ENCODE measurements around the gene ULBP3.

The ULBP3 gene
- 0.88 to 1.2 reads per million in 2 donors for total RNA-seq

DNA sequence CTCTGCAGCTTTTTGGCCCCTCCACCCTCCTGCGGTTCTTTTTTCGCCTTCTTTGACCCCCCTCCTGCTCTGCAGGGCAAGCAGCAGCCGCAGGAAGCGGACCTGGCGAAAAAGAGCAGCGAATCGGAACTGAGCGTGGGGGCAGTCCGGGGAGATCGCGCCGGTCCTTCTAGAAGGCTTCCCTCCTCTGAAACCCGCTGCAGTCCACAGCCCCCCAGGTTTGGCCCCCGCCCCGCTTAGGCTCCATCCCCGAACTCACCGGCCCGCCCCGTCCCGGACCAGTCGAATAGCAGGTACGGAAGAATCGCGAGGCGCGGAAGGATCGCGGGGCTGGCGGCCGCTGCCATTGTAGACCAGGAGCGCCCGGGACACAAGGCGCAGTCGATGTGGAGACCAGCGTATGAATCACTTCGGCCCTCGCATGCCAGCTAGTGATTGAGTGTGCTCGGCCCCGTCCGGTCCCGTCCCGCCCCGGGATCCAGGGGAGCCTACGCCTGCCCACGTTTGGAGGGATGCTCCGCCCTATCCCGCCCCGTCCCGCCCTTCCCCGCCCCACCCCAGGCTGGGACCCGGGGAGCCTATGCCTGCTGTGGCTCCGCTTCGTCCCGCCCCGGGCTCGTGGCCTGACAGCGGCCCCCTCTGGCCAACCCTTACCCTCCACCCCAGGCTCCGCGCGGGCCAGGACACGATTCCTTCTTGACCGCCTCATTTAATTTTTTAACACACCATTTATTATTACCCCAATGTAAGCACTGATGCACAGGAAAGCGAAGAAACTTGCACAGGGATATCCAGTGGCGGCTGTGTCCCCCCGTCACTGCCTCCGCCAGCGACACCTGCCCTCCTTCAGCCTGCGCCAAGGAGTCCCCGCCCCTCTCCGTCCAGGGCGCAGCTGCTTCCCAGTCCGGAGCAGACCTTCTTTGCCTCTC lies at the start of gene ULBP3:
ULBP3 (minus strand) TSS at position 402 of the 929 bp plus-strand sequence; CDS start at position 347, 55 bp downstream.
- DNase-seq: peak; percentile 44 to 64 (median 51)

DNA sequence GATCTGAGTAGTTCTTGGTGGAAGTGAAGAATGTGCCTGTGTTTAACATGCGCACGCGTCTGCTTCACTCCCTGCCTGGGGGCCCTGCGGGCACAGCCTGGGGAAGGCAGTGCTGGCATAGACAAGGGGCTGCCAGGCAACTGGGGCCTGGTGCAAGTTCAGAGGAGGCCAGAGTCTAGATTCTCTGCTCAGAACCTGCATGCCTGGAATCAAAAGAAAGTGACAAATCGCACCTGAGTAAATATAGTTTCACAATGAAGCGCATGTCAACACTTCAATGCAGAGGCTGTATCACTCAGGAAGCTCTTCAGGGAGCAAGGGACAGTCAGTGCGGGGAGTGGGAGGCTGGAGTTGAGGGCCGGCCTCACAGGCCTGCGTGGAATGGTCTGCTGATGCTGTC lies 49.7 kb upstream of the ULBP3 start:
- DNase-seq: no peak

DNA sequence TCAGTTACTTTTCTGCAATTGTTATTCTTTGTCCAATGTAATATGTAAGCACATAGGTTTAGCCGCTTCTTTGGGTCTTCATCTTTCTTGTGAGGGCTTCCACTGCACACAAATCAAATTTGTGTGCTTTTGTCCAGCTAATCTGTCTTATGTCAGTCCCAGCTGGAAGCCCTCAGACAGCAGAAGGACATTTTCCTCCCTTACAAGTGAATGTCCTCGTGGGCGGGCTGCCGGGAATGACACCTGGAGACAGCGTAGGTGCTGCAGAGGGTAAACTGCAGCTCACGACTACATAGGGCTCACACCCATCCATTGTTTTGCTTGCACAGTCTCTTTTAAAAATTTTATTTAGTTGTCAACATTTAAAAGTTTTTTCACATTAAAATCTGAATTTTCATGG lies 49.3 kb upstream of the ULBP3 start:
- no peak for DNase-seq

DNA sequence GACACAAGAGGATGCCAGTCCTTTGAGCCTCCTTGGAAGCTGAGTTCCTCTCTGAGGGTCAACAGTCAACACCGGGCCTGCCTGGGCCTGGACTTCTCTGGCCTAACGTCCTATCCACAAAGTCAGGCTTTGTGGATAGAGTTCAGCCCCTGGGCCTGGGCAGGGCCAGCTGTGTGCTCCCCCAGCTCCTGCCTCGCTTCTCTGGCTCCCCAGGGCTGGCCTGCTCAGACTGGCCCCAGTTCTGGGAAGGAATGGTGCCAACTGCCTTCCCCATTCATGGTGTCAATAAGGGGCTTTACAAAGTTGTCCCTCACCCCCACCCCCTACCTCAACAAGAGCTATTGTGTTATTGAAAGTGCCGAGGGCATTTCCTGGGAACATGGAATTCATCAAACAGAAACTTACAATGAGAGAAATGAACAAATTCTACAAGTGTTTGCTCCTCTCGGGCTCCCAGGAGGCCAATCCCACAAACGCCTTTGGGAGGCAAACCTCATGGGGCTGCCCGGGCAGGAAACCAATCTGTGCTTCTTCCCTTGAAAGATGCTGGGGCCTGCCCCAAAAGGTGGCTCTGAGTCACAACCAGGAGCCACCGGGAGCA lies 47.4 kb upstream of the ULBP3 start:
- DNase-seq: no peak

DNA sequence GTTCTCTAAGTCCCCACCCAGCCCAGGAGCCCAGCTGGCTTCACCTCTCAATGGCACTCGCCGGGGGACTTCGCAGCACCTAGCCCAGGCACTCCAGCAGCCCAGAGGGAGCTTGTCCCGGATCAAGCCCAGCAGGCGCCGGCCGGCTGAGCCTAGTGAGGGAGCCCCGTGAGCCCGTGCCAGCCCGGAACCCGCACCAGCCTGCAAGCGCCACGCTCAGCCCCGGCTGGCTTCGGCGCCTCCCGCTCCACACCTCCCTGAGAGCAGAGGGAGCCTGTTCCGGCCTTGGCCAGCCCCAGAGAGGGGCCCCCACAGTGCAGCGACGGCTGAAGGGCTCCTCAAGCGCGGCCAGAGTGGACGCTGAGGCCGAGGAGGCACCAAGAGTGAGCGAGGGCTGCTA lies 46.8 kb upstream of the ULBP3 start:
- DNase-seq: no peak

DNA sequence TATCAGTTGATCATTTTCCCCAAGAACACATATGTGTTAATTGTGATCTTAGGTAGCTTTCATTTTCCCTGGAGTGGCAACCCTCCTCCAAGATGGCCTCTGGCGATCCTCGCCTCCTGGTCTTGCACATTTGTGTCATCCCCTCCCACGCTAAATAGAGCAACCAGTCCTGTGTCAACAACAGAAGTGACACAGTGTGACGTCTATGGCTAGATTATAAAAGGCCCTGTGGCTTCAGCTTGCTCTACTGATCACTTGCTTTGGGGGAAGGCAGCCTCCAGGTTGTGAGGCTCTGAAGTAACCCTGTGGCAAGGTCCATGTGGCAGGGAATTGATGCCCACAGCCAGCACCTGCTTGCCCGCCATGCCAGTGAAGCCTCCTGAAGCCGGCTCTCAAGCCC lies 43.3 kb upstream of the ULBP3 start:
- DNase-seq: no peak

DNA sequence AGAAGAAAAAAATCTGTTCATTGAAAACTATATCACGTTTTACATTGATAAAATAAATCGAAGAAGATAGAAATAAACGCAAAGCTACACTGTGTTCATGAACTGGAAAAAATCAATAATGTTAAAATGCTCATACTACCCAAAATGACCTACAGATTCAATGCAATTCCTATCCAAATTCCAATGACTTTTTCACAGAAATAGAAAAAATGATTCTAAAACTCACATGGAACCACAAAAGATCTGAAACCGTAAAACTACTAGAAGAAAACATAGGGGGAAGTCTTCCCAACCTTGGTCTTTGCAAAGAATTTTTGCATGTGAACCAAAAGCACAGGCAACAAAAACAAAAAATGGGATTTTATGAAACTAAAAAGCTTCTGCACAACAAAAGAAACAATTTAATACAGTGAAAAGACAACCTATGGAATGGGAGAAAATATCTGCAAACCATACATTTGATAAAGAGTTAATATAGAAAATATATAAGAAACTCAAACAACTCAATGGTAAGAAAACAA lies 33.9 kb upstream of the ULBP3 start:
- DNase-seq: no peak

DNA sequence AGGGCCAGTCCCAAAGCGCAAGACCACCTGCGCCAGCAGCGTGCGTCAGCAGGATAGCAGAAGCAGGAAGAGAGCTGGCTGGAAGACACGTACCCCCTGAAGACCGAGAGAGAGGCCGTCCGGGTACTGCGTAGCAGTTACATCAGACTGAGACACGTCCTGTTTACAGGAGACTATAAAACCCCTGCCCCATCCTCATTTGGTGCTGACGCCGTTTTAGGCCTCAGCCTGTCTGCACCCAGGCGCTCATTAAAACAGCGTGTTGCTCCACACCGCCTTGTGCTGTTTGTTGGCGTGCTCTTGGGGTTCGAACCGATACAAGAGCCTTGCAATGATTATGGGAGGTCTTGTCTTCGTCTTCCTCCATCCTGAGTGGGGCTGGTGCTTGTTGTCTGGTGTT lies 31.8 kb upstream of the ULBP3 start:
- DNase-seq: no peak

DNA sequence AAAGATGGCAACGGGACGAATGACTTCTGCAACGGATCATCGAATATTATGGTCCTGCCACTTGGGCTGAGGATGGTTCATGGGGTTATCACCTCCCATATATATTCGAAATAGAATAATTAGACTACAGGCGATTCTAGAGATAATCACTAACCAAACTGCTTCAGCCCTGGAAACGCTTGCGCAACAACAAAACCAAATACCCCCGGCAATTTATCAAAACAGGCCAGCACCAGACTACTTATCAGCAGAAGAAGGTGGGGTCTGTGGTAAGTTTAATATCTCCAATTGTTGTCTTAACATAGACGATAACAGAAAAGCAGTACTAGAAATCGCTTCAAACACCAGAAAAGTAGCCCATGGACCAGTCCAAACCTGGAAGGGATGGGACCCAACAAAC lies 31.0 kb upstream of the ULBP3 start:
- DNase-seq: no peak

DNA sequence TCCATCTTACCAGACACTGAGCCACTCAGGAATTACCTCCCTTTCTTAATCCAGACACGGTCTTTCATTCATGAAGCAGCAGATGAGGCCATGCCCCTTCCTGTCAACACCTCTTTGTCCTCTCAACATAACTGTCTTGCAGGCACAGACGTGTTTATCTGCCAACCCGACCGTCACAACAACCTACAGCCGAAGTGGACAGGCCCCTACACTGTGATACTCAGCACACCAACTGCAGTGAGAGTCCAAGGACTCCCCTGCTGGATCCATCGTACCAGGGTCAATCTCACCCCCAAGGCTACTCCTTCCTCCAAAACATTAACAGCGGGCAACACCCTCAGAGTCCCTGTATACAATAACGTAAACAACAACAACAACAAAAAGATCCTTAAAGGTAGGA lies 30.6 kb upstream of the ULBP3 start:
- DNase-seq: no peak

DNA sequence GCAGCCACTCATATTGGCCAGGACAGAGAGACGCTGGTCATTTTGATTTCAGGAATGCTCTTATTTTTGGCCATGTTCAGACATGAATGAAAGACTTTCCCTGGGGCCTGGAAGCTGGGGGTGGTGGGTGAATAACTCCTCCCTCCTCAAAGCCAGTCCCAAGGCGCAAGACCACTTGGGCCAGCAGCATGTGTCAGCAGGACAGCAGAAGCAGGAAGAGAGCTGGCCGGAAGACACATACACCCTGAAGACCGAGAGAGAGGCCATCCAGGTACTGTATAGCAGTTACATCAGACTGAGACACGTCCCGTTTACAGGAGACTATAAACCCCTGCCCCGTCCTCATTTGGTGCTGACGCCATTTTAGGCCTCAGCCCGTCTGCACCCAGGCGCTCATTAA lies 29.2 kb upstream of the ULBP3 start:
- no peak for DNase-seq

DNA sequence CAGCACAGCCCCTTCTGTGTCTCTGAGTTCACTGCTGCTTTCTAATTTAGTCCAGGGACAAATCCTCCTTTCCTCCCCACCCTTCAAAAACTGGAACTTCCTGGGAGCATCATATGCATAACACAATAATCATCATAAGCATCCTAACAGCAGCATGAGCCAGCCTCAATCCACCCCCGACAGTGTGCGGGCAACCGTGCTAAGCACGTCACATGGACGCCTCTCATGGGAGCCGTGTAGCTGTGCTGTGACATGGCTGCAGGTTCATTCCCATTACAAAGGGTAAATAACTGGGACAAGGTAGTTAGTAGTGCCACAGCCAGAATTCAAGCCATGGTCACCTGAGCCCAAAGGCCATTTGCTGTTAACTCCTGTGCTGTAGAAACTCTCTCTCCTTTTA lies 24.5 kb upstream of the ULBP3 start:
- no peak for DNase-seq

DNA sequence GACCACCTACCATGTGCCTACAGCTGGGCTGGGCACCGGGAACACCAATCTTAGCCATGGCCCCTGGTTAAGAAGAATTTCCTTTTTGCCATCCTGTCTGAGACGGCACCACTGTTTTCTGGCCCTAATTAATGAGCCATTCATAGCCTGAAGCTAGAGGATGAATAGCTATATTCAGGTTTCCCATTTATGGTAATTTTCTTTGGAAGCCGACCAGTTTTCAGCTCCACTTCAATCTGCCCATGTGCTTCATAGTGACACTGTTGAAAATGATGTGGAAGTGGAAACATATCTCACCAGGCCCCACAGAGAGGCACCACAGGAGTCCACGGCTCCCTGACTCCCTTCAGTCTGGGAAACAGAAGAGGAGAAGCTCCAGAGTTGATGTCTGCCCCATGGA lies 22.6 kb upstream of the ULBP3 start:
- DNase-seq: no peak

DNA sequence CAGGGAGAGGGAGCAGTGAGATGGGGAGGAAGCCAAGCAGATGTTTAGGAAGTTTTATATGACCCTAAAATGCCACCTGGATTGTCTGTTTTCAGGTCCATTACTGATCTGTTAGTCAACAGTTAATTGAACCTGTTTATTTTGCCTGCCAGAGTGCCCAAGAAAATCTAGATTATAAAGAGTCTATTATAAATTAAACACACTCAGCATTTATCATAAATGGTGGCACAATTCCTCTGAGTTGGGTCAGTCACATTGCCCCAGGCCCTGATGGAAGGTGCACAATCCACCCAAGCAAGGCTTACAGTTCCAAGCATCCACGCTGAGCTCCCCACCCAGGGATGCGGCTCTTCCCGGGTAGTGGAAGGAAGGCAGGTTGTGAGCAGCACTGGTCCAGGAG lies 21.4 kb upstream of the ULBP3 start:
- DNase-seq: no peak

DNA sequence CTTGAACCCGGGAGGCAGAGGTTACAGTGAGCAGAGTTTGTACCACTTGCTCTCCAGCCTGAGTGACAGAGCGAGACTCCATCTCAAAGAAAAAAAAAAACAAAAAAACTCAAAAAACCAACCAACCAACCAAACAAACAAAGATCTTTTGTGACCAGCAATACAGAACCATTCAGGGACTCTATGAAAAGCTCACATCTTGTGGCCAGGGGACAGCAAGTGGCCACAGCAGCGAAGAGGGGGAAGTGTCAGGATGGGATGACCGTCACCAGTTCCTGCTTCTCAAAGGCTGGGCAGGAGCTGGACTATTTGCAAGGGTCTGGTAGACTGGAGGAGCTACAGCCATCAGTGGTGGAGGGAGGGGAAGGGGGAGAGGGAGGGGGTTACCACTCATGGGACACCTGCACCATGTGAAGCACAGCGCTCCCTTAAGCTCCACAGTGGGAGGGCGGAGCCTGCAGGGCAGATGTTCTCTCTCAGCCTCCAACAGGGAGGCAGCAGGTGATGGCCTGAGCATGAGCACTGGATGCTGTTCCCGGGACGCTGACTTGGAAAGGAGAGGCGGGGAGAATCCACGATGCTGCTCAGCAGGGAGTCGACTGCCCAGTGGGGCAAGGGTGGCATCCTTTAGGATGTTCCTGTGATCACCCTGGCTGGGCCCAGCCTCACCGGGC lies 19.7 kb upstream of the ULBP3 start:
- no peak for DNase-seq

DNA sequence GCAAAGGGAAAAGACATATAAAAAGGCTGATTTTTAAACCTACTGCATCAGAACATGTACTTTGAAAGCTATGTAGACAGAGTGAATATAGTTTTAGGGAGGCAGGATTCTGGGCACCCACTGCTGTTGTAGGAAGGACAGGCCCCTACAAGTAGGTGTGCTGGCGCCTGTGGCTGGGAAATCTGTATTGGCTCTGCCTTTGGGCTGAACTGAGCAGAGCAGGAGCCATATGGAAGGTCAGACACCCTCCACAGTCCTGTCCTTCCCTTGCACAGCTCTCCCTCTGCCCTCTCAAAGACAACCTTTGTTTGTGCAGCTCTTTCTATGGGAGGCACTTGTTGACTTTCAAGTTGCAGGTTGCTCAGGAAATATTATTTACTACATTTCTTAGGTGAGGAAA lies 18.4 kb upstream of the ULBP3 start:
- DNase-seq: no peak

DNA sequence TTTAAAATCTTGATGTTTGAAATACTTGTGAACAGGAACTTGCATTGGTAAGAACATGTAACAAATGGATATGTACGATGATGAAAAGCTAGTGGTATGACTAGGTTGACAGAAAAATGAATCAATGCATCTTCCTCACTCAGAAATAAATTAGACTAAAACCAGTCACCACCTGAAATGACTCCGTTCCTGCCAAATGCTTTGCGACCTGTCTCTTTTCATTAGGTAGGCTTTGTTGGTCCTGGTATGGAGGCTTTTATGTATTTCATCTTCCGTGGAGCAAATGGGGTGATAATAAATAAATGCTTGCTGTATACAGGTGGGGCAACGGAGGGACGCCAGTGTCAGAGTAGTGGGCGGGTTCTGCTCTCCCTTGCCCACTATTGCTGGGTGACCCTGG lies 17.1 kb upstream of the ULBP3 start:
- no peak for DNase-seq

DNA sequence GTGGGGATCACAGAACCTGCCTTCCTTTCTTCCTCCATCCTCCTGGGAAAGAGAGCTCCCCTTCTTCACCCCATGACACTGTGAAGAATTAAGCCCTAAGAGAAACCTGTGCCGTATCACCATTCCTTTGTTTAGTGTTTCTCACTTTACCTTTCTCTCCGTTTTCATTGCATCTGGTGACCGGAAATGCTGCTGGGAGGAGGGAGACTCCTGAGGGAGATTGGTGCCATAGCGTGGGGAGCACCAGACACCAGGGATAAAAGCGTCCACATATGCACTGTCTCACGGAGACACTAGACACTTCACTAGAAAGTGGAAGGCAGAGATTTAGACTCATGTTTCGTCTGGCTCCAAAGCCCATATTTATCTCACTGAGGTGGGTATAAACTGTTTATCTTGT lies 15.5 kb upstream of the ULBP3 start:
- DNase-seq: no peak

DNA sequence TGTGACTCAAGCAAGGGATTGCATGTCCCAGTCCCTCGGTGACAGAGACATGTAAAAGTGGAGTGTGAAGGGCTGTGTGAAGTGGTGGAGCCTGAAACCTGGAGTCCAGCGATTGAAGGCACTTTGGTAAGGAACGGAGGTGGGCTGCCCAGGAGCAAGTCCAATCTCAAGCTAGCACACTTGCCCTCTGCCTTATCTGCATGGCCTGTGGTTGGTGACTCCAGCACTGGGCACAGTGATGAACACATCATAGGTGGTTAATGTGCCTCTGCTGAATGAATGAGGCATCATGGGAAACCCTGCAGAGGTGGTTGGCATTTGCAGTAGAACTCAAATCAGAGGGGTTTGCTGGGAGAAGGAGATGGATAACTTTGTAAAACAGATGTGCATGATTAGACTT lies 14.9 kb upstream of the ULBP3 start:
- no peak for DNase-seq

DNA sequence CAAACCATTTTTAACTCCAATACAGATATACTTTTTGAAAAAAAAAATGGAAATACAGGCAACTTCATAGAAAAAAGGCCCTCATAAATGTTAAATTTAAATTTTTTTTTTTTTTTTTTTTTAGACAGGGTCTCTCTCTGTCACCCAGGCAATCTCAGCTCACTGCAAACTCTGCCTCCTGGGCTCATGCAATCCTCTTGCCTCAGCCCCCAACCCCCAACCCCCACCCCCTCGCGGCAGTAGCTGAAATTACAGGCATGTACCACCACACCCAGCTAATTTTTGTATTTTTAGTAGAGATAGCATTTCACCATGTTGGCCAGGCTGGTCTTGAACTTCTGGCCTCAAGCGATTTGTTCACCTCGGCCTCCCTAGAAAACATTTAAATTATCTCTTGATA lies 12.8 kb upstream of the ULBP3 start:
- DNase-seq: no peak

DNA sequence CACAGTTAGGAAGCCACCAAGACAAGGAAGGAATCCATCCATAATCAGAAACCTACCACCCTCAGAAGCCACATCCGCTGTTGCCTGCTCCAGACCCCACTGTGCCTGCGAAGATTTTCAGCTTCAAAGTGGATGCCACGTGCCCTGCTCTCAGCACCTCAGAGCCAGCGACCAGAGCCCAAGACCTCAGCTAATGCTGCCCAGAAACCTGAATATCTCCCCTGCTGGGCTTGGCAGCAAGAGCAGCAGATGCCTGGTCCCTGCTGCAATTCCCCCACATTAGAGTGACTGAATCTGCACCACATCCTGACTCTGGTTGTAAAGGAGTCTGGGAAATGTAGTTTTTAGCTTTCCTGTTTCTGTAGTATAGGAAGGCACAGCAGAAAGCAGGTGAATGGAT lies 10.7 kb upstream of the ULBP3 start:
- peak in 2 of 5 experiments; percentile 62 to 68 for DNase-seq

DNA sequence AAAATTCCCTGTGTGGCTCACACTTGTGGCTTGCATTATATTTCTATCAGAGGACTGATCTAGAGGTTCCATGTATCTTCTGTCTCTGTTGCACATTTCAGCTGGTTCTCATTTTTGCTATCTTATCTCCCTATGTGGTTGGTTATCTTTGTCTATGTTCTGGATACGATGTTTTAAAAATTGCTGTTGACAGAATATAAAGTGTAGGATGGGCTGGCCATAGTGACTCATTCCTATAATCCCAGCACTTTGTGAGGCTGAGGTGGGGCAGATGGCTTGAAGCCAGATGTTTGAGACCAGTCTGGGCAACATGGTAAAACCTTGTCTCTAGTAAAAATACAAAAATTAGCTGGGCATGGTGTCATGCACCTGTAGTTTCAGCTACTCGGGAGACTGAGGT lies 9.9 kb upstream of the ULBP3 start:
- peak in 1 of 5 experiments; percentile 13 for DNase-seq

DNA sequence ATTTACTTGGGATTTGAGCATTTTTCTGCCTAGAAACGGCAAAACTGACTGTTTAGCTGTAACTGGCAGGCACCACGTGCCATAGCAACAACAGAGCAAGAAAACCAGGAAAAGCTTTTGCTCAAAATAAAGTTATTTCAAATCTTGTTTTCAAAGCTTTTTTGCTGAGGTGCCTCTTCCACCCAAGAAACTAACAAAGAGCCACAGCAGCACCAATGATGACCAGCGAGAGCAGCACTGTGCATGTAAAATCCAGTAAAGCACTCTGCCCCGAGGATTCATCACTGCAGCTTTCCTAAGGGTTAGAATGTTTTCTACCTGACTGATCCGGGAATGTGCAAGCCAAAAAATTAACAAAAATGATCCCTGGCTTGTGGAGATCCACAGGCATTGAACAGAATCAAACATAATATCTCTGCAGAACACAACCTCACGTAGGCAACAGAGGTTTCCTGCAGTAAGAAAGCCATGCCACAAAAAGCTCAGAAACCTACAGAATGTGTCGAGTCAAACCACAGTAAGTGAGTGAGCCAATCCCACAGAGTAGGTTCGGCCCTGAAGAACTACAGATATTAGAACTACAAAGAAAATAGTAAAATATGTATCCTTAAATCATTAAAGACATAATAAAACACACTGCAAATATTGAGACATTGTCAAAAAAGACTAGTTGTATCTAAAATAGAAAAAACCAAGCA lies 7.4 kb upstream of the ULBP3 start:
- DNase-seq: peak in 1 of 5 experiments; percentile 70

Measured in T-helper 2 cell (primary cell).